Measurements from ENCODE around the gene HIPK2.

Gene HIPK2

DNA sequence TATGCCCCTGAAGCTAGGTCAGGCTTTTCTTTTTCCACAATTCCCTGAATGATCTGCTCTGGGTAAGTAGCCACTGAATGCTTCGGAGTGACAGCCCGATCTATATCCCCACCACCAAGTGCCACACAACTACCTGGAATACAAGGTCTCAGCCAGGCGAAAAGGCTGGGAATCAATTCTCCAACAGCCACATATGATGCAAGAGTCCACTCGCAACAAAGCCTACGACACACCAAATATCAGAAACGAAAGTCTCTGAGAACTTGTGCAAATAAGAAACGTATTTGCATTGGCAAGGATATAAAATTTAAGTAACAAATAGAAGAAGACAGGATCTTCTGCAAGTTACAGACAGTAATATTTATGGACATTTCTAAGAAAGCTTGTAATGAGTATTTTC is 5.7 kb downstream of the HIPK2 start:
- Histone ChIP-seq H3K4me1 (ENCODE audit: insufficient read depth, low read length, poor library complexity, severe bottlenecking) (peaks cover 51% of the 10 kb centered on the region), H3K4me2 (ENCODE audit: low read depth, low read length, poor library complexity, severe bottlenecking) (no peak overlapping the region), H2AFZ (ENCODE audit: low read length) (no peak overlapping the region), H3F3A (ENCODE audit: low read depth) (no peaks in the 10 kb centered on the region), H3K4me3 (ENCODE audit: low read length, poor library complexity, severe bottlenecking) (no peak overlapping the region), H3K27me3 (ENCODE audit: insufficient read depth, low read length, poor library complexity, severe bottlenecking) (no peaks in the 10 kb centered on the region), H3K9me2 (replicated peaks; ENCODE audit: low read depth, low read length) (no peaks in the 10 kb centered on the region), H3K9me3 (ENCODE audit: insufficient read depth, low read depth, low read length) (no peaks in the 10 kb centered on the region), H4K20me1 (ENCODE audit: insufficient read depth, low read length, poor library complexity, severe bottlenecking) (peaks cover 41% of the 10 kb centered on the region), H3K9ac (ENCODE audit: low read depth, low read length, poor library complexity, severe bottlenecking) (no peak overlapping the region), H3K79me2 (ENCODE audit: insufficient read depth, low read length) (peaks cover 89% of the 10 kb centered on the region), H3K36me3 (ENCODE audit: insufficient read depth, low read length) (no peaks in the 10 kb centered on the region)
- TF ChIP-seq, protein P1, sequence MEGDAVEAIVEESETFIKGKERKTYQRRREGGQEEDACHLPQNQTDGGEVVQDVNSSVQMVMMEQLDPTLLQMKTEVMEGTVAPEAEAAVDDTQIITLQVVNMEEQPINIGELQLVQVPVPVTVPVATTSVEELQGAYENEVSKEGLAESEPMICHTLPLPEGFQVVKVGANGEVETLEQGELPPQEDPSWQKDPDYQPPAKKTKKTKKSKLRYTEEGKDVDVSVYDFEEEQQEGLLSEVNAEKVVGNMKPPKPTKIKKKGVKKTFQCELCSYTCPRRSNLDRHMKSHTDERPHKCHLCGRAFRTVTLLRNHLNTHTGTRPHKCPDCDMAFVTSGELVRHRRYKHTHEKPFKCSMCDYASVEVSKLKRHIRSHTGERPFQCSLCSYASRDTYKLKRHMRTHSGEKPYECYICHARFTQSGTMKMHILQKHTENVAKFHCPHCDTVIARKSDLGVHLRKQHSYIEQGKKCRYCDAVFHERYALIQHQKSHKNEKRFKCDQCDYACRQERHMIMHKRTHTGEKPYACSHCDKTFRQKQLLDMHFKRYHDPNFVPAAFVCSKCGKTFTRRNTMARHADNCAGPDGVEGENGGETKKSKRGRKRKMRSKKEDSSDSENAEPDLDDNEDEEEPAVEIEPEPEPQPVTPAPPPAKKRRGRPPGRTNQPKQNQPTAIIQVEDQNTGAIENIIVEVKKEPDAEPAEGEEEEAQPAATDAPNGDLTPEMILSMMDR (conservative IDR thresholded peaks at IDR 0.05; ENCODE audit: low read length), result no peak
- no peak for TF ChIP-seq EZH2phosphoT487 (IDR thresholded peaks at IDR 0.05; ENCODE audit: borderline replicate concordance)

- Histone ChIP-seq H4K20me1 (ENCODE audit: insufficient read depth, low read length, poor library complexity, severe bottlenecking) (peaks cover 49% of the 10 kb centered on the region), H3K9me3 (ENCODE audit: insufficient read depth, low read depth, low read length) (no peaks in the 10 kb centered on the region), H3K4me3 (ENCODE audit: low read length, poor library complexity, severe bottlenecking) (no peak overlapping the region), H3F3A (ENCODE audit: low read depth) (no peaks in the 10 kb centered on the region), H3K27me3 (ENCODE audit: insufficient read depth, low read length, poor library complexity, severe bottlenecking) (no peaks in the 10 kb centered on the region), H3K9me2 (replicated peaks; ENCODE audit: low read depth, low read length) (no peaks in the 10 kb centered on the region), H3K4me2 (ENCODE audit: low read depth, low read length, poor library complexity, severe bottlenecking) (no peak overlapping the region), H3K36me3 (ENCODE audit: insufficient read depth, low read length) (no peaks in the 10 kb centered on the region), H3K4me1 (ENCODE audit: insufficient read depth, low read length, poor library complexity, severe bottlenecking) (peaks cover 56% of the 10 kb centered on the region), H3K79me2 (ENCODE audit: insufficient read depth, low read length) (peaks cover 91% of the 10 kb centered on the region), H2AFZ (ENCODE audit: low read length) (no peak overlapping the region), H3K9ac (ENCODE audit: low read depth, low read length, poor library complexity, severe bottlenecking) (no peak overlapping the region)
- no peak for TF ChIP-seq EZH2phosphoT487 (IDR thresholded peaks at IDR 0.05; ENCODE audit: borderline replicate concordance)
- TF ChIP-seq, protein P1 (conservative IDR thresholded peaks at IDR 0.05; ENCODE audit: low read length), result no peak
Observed at GRCh38 chr7:139771001-139771956, 6.5 kb downstream of the HIPK2 start.

- no peaks in the 10 kb centered on the region for H3F3A ChIP-seq (ENCODE audit: low read depth)
- no peaks in the 10 kb centered on the region for H3K27me3 ChIP-seq (ENCODE audit: insufficient read depth, low read length, poor library complexity, severe bottlenecking)
- H3K9me2 ChIP-seq (replicated peaks; ENCODE audit: low read depth, low read length), result no peaks in the 10 kb centered on the region
- H3K4me3 ChIP-seq (ENCODE audit: low read length, poor library complexity, severe bottlenecking), result no peak overlapping the region
- TF ChIP-seq, protein P1 (conservative IDR thresholded peaks at IDR 0.05; ENCODE audit: low read length), result no peak
- TF ChIP-seq EZH2phosphoT487 (IDR thresholded peaks at IDR 0.05; ENCODE audit: borderline replicate concordance), result no peak
- no peak overlapping the region for H3K4me2 ChIP-seq (ENCODE audit: low read depth, low read length, poor library complexity, severe bottlenecking)
- H3K9me3 ChIP-seq (ENCODE audit: insufficient read depth, low read depth, low read length), result no peaks in the 10 kb centered on the region
- peaks cover 80% of the 10 kb centered on the region for H3K79me2 ChIP-seq (ENCODE audit: insufficient read depth, low read length)
- peaks cover 44% of the 10 kb centered on the region for H3K4me1 ChIP-seq (ENCODE audit: insufficient read depth, low read length, poor library complexity, severe bottlenecking)
- H3K9ac ChIP-seq (ENCODE audit: low read depth, low read length, poor library complexity, severe bottlenecking), result no peak overlapping the region
- H2AFZ ChIP-seq (ENCODE audit: low read length), result no peak overlapping the region
- H4K20me1 ChIP-seq (ENCODE audit: insufficient read depth, low read length, poor library complexity, severe bottlenecking), result peaks cover 49% of the 10 kb centered on the region
- no peaks in the 10 kb centered on the region for H3K36me3 ChIP-seq (ENCODE audit: insufficient read depth, low read length)
Observed at GRCh38 chr7:139769761-139770160, 8.0 kb downstream of the HIPK2 start.
